ENCODE data around the gene EEPD1.

Gene EEPD1

DNA sequence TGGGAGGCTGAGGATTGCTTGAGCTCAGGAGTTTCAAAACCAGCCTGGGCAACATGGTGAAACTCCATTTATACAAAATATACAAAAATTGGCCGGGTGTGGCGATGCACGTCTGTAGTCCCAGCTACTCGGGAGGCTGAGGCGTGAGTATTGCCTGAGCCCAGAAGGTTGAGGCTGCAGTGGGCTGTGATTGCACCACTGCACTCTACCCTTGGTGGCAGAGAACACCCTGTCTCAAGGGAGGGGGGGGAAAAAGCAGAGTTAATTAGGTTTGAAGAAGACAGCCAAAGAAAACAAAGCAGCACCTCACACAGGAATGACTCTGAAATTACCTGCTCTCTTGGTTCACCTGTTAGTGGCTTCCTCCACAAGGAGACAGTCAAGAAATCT, 110.0 kb downstream of the EEPD1 start:
- no peak for DNase-seq

DNA sequence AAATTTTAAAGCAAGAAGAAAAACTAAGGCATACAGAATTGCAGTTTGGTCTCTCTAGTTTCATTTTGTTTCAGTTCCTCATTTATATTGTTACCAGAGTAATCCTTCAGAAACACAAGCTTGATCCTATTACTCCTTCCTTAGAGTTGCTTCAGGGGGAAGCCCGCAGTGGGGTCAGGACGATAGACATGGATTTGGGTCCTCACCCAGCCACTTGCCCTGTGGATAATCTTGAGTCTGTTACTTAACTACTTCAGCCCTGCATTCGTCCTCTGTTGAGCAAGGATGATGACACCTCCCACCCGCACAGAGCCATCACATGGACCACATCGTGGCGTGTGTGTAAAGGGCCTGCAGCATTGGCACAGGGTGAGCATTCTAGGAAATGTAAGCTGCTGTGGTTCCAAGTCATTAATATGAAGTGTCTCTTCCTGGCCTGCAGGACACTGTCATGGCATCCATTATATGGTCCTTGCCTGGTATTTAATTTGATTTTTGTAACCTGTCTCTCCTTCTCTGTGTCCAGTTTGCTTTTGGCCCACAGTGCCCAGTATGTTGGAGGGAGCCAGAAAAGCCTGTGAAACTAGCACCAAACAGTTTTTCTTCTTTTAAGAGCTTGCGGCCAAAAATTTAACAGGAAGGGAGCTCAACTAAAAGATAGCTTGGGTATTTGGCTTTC, 111.2 kb downstream of the EEPD1 start:
- no peak for DNase-seq

DNA sequence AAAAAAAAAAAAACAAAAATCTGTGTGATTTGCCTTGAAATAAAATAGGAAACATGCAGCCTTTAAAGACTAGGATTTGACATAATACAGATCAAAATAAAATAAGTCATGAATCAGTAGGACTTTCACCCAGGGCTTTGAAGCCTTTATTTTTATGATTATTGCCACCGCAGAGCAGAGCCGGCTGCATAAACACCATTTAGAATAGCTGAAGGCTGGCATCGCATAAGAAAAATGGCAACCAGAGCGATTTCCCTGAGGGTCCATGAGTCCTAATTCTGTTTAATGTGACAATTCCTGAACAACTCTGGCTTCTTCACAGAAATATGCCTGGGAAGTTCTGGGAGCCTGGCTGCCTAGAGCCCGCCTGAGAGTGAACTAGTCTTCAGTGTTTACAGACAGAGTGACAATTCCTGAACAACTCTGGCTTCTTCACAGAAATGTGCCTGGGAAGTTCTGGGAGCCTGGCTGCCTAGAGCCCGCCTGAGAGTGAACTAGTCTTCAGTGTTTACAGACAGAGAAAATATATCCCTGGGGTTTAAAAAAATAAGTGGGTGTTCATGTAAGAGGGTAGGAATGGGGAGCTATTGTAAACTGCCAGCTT, 112.0 kb downstream of the EEPD1 start:
- no peak for DNase-seq

DNA sequence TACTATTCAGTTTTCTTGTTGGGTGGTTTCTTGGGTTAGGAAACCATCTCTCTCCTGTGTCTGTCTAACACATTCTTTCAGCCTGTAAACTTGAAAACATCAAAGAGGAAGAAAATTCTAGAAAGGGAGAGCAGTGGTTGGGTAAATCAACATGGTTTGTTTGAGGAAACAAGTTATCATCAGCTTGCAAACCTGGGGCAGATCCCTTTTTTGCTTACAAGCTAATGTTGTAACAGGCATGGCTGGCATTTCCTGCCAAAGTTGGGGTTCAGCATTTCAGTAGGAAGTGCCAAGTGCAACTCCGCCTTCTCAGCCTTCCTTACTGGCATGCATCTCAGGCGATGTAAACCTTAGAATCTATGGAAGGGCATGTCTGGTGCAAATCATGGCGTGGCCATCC, 112.6 kb downstream of the EEPD1 start:
- DNase-seq = no peak

DNA sequence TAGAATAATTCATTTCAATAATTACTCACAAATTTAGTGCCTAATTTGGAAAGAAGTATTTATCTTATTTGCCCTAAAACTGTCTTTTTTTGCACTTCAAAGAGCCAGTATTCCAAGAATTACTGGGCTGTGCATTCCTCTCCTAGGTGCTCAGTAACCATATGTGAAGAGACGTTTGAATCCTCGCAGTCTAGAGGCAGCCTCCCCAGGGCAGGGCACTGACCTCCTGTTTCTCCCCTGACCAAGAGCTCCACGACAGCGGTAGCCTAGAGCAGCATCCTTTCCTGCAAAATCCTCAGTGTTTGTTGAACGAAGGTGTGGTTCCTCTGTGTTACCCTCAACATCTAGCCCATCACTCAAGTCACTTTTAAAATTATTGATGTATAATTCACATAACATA, 113.1 kb downstream of the EEPD1 start:
- no peak for DNase-seq

DNA sequence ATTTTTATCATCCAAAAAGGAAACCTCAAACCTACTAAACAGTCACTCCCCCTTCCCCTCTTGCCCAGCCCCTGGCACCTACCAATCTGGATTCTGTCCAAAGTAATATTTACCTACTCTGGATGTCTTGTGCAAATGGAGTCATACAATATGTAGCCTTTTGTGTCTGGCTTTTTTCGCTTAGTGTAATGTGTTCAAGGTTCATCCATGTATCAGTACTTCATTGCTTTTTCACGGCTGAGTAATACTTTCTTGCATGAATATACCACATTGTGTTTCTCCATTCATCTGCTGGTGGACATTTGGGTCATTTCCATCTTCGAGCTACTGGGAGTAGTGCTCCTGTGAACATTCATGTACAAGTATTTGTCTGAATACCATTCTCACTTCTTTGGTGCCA, 113.6 kb downstream of the EEPD1 start:
- no peak for DNase-seq

DNA sequence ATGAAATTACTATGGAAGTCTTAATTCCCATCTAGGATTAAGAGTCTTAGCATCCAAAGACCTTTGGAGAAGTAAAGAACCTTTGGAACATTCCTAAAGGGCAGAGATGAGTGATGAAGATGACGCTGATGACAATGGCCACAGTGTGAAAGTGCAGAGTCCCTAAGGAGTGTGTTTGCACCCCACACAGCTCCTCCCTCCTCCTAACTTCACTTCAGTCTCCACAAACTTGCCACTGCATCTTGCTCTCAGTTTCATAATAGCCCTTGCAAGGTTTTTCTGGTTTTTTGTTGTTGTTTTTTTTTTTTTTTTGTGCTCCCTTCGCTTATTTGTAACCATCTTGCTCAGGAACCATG, 119.1 kb downstream of the EEPD1 start:
- DNase-seq = no peak

DNA sequence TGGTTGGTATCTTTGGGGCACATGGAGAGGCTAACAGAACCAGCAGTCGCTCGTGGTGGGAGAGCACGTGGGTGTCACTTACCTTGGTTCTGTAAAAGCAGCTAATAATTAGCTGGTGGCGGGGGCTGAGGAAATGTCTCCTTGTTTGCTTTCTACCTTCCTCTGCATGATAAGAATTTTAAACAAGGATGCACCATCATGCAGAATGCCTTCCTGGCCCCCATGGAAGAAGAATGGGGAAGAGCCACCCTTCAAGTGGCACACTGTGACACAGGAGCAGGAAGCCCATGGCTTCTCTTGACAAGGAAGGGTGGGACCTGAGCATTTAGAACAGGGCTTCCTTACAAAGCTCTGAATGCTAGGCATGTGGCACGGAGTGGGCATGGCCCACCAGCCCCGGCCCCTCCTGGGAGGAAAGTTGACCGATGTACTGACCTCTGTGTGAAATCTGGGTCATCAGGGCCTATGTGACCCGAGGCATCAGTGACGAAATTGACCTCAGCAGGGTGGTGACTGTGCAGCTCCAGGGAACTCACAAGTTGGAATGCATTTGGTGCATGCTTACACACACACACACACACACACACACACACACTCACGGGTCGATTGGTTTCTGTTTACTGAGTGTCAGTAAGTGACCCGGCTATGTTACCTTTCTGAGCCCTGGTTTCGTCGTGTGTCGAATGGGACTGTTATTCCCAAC, 119.7 kb downstream of the EEPD1 start:
- no peak for DNase-seq

DNA sequence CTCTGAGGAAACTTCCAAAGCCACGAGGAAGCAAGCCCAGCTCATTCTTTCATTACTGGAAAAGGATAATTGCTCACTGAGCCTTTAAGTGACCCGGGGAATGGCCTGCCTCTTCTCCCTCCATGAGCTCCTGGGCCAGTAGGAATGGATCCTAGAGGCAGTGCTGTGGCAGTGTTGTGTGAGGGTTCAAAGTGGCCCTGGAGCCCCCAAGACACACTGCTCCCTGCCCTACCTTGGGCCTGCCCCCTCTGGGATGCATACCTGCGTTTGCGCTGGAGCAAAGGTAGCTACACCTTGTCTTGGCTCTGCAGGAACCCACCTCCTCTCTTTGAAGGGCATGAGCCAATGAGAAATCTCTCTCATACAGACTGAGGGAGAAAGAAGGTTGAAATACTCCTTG, 120.8 kb downstream of the EEPD1 start:
- no peak for DNase-seq

DNA sequence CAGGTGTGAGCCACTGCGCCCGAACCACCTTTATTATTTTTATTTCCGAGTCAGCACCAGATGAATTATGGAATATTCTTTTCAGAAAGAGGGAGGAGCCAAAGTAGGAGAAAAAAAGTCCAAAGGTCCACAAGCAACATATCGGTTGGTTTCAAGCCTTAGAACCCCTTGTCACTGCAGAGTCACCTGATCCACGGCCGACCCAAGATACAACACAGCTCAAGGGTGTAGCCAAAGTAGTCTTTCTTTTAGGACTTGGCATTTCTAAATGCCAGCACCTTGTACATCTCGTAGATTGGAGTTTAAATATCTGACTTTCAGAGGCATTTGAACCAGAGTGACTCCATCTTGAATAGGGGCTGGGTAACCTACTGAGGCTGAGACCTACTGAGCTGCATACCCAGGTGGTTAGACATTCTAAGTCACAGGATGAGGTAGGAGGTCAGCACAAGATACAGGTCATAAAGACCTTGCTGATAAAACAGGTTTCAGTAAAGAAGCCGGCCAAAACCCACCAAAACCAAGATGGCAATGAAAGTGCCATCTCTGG, 122.8 kb downstream of the EEPD1 start:
- no peak for DNase-seq

DNA sequence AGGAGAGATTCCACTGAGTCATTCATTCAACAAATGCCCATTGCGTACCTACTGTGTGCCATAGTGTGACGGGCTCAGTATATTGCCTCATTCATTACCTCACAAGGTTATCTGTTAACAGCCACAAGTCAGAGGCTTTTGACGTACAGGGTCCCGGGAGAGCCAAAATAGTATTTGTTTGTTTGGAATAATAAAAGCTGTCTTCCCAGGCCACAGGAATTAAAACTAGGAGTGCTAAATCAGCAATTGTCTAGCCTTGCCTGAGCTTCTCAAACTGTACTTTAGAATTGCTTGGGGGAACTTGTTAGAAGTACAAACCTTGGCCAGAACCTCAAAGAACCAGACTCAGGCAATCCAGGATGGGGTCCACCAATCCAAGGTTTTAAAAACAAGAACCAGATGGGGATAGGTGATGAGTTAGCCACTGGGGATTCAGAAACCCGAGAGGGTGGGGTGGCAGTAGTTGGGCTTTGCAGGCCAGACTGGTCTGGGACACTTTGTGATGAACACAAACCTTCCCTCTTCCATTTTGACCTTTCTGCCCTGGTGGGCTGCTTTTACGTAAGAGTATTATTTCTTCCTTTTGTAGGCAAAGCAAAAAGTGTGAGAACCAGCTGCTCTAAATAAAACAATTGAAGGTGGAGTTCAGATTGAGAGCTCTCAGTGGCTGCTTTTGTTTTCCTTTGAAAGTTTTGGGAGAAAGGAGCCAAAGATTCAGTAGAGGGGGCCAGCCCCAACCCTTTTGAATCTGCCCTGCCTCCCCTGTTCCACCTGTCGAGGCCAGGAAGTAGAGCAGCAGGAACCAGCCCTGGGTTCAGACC, 123.6 kb downstream of the EEPD1 start:
- no peak for DNase-seq

DNA sequence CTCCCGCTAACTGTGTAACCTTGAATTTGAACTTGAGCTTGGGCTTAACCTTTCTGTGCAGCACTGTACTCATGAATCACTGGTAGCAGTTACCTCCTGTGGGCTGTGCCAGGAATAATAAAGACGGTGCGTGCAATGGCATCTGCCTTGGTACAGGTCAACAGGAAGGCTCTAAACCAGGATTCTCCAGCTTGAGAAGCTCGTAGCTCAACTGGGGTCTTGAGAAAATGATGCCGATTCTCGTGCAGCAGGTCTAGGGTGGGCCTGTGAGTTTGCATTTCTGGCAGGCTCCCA, 124.1 kb downstream of the EEPD1 start:
- DNase-seq = no peak

DNA sequence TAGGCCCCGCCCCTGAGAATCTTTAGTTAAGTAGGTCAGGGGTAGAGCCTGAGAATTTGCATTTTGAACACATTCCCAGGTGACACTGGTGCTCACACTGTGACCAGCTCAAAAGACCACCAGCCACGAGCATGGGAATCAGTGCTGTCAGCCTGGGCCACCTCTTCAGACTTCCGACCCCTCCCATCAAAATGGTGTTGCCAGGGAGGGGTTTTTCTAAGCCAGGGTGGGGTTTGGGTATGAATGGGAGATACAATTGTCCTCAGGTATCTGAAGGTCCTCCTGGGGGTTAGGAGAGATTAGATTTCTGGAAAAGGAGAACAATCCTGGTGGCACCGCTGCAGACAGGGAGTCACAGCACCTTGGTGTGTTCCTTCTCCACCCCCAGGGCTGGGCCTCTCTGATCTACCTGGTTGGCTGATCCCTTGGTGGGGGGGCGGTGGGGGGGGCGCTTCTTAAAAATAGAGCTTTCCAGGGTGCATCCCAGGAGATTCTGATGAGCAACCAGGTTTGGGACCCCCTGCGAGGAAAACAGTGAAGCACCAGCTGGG, 125.1 kb downstream of the EEPD1 start:
- no peak for DNase-seq

DNA sequence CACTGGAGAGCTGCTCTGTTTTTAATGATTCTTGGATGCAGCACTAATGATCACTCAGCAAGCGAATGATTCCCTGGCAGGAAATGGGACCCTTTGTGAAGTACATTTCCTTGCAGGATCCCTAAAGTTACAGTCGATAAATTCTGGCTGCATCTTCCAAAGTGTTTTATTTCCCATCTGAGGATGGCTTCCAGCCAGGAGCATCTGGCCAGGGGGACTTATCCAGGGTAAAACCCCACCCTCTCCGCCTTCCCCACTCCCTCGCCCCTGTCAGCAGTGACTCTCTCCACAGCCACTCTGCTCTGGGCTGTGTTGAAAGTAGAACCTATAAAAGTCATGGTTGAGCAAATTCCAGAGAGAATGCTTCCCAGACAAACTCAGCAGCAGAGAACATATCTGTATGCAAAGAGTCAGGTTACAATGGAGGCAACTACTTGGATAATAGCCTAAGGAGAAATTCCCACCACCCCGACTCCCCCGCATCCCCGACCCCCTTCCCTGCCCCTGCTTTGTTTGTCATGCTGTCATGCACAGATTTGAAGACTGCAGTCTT, 125.6 kb downstream of the EEPD1 start:
- DNase-seq = no peak

DNA sequence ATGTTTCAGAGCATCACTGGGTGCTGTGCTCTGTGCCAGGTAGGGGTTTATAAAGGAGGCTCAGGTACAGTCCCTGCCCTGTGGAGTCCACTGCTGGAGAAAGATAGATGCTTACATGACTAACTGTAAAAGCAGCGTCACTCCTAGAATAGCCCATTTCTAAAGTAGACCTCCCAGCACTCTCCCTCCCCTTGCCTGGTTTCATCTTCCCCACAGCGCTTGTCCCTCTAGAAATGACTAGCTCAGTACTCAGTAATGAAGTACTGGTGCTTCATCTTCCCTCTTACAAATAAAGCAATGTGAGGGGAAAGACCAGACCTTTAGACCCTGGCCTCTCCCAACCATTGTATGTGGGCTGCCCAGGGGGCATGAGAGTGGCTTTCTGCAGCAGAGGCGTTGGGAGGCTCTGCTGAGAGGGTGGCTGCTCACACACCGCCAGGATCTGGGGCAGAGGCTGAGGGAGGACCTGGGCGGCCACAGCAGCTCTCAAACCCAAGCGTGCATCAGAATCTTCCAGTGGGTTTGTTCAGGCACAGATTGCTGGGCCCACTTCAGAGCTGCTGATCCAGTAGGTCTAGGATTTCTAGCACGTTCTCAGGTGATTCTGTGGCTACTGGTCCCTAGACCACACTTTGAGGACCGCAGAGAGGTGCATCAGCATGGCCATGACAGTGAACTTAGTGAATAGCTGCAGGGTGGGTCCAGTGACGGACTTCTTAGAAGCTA, 126.3 kb downstream of the EEPD1 start:
- DNase-seq = no peak

DNA sequence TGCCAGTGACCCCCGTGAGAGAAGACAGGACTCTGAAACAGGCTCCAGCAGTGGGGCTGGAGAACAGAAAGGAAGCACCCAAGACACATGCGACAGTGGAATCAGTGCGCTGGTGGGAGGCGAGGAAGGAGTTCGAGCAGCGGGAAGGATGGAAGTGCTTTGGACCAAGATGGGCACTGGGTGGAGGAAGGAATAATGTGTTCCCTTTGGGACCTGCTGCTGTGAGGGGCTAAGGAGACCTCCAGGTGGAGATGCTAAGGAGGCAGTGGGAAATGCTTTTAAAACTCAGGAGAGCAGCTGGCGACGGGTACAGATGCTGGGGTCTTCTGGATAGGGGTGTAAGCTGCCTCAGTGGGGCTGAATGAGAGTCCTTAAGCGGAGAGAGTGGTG, 126.9 kb downstream of the EEPD1 start:
- DNase-seq = no peak

DNA sequence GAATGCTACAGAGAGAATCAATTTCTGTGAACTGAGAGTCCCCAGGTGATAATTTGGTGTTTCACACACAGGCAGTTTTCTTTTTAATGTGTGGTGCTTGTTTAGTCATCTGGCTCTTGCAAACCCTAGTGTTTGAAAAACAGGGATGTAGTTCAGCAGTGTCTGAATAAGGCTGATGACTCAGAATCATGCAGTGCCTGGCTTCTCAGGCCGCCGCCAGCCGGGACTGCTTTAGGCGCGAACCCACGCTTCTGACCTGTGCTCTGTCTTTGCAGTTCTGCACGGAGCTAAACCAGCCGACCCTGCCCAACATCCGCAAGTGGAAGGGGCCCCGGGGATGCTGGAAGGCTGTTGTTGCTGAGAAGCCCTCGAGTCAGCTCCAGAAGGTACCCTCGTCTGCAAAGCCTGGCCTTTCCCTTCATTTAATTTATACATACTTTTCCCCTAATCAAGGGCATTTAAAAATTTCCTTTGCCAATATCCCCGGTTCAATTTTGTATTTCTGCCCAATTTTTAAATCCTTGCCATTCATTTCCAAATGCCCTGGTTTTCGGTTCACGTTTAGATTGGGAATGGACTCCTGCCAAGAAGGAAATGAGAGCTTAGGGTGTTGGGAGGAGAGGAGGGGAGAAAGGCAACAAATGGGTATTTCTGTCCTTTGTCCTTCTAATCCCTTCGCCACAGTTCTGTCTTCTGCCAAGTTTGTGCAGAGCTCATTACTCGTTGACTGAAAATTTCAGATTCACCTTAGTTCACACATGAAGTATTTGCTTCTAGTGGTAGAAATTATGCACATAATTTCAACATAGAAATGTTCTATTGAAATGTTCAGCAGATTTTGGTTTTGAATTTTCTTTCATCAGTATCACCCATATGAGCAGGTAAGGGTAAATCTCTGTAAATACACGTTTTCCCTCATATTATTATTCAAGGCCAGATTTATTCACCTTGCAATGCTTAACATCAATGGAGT, 128.1 kb downstream of the EEPD1 start:
- DNase-seq = no peak

DNA sequence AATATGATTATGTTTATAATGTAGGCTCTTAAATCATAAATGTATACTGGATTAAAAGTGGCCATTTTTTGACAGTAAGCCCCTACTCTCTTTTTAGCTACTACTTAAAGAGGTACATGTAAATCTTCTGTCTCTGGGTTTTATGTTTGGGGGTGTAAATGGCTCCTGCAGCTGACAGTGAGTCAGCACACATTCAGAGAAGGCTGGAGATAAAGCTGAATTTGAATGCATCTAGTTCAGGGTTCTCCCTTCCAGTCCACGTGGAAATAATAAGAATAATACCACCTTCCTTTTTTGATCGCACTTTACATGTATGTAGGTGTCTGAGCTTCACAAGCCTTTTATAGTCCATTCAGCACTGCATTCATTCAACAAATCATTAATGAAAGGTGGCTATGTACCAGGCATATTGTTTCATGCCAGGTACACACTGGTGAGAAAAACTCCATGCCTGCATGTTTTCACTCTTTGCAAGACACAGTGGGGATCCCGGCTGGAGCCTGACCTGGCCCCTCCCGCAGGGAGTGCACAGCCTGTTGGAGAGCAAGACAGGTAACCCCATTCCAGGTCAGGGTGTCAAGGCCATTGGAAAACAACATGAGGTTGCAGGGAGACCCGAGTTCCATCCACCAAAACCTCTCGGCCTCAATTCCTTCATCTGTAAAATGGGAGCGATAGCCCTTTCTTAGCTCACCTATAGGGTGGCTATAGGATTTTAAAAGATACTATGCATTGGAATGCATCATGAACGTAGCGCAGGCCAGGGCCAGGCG, 129.1 kb downstream of the EEPD1 start:
- DNase-seq = no peak

DNA sequence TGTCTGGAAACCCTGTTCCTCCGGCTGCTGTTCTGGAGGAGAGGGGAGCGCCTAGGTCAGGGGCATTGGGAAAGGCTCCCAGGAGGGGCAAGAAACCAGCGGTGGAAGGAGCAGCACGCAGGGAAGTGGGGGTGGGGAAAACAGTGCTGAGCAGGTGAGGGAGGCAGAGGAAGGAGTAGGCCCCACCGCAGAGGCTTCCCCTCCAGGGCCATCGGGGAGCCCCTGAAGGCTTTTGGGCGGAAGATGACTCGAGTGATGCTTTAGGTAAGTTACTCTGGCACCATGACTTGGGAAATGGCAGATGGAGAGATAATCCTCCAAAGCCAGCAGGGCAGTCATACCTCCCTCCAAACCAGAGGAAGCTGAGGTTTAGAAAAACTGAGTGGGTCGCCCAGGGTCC, 130.1 kb downstream of the EEPD1 start:
- no peak for DNase-seq

DNA sequence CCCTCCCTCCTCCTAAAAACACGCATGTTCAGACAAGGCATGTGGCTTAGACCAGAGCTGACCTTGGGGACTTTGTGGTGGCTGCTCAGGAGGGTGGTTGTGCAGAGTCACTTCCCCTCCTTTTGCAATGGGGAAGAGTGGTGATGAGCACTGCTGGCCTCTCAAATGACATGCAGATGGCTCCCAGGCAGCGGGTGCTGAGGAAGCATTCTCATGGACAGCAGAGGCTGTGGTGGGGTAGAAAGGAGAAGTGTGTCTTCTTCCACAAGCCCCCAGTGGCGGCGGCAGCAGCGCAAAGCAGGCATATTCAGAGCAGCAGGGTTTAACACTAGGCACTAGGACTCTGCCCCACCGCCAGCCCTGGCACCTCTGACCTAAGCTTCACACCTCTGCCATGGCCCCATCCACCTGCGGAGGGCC, 130.7 kb downstream of the EEPD1 start:
- peak; percentile 33 for DNase-seq
